Measurements from ENCODE around the gene GRID1. TPM values are rescaled to one million over a fixed set of nuclear protein-coding genes. Genes with fewer than 3 reads are reported as not detected.

The GRID1 gene
- total RNA-seq = under 0.01 and 0.09 TPM in 2 replicates

DNA sequence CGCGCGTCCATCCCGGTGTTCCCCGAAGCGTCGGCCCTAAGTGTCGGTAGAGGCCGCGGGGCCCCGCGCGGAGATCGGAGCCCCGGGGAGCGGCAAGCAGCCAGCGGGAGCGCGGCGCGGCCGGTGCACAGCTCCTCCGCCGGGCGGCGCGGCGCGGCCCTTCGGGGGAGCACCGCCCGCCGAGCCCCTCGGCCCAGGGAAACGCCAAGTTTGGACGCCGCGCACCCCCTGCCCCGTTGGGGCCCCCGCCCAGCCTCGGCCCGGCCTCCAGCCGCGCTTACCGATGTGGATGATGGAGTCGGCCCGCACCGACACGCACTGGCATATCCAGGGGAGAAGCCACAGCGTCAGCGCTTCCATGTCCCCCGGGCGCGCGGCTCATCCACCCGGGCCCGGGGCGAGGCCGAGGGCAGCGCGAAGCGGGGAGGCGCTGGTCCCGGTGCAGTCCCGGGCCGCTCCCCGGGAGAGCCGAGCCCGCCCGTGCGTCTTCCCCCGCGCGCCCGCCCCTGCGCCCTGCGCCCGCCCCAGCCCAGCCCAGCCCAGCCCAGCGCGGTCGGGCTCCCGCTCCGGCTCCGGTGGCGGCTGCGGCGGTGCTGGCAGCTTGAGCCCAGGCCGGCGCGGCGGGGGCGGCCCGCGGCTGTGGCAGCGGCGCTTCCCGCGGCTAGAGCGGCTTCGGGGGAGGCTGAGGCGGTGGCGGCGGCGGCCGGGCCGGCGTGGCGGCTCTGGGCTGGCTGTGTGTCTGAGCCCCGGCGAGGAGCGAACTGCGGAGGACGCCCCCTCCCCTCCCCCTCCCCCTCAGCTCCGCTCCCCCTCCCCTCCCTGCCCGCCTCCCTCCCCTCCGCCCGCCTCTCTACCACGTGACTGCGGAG, at the start of gene GRID1:
Gene GRID1 (minus strand): TSS at position 763 of the 869 bp plus-strand sequence.

Other genes starting within 250 kb of the GRID1 start
- 49.6 and 54.6 TPM in 2 replicates for gene WAPL, start 155.0 kb upstream of the GRID1 start, total RNA-seq

All from endothelial cell of coronary artery (primary cell).